Neuronal stem cell (in vitro differentiated cells): ENCODE measurements around the gene VWA8.

Source experiments
- DNase-seq: peaks from one replicate; pipeline ENCODE4 v3.0.0-alpha.2; 2013; ENCODE audit warnings: low spot score
- H2AFZ ChIP-seq: one replicate; pipeline ENCODE4 v1.6.1; 2013; ENCODE audit warnings: mild to moderate bottlenecking, low read length, inconsistent platforms
- H2AK5ac ChIP-seq: 2 replicates; pipeline ENCODE4 v1.6.1; 2013; ENCODE audit warnings: low read depth, mild to moderate bottlenecking, inconsistent platforms, low read length, moderate library complexity, mixed read lengths
- H2BK120ac ChIP-seq: 2 replicates; pipeline ENCODE4 v1.6.1; 2013; ENCODE audit warnings: low read depth, mild to moderate bottlenecking, inconsistent platforms, low read length, moderate library complexity, mixed read lengths
- H2BK12ac ChIP-seq: one replicate; pipeline ENCODE4 v1.6.1; 2013; ENCODE audit warnings: low read length, inconsistent platforms
- H2BK15ac ChIP-seq: 2 replicates; pipeline ENCODE4 v1.6.1; 2013; ENCODE audit warnings: mild to moderate bottlenecking, low read length, inconsistent platforms, mixed read lengths
- H2BK5ac ChIP-seq: one replicate; pipeline ENCODE4 v1.6.1; 2013; ENCODE audit warnings: inconsistent platforms, mild to moderate bottlenecking, low read length, moderate library complexity
- H3K14ac ChIP-seq: one replicate; pipeline ENCODE4 v1.6.1; 2013; ENCODE audit warnings: low read length, inconsistent platforms
- H3K18ac ChIP-seq: 2 replicates; pipeline ENCODE4 v1.6.1; 2013; ENCODE audit warnings: low read length, inconsistent platforms
- H3K23ac ChIP-seq: 2 replicates; pipeline ENCODE4 v1.6.1; 2013; ENCODE audit warnings: low read depth, mild to moderate bottlenecking, mixed read lengths, low read length, inconsistent platforms; ENCODE audit not compliant: poor library complexity
- H3K27ac ChIP-seq: replicated peaks from 3 replicates; pipeline ENCODE4 v1.5.1; 2013; ENCODE audit warnings: low read length, inconsistent platforms
- H3K27me3 ChIP-seq, 3 experiments: 2 replicates each; pipeline ENCODE4 v1.6.1; 2013; ENCODE audit warnings: low read length in 3 of 3, mild to moderate bottlenecking in 2 of 3, inconsistent platforms in 1 of 3, low read depth in 1 of 3, mixed read lengths in 1 of 3, moderate library complexity in 1 of 3; ENCODE audit not compliant: control insufficient read depth in 3 of 3, insufficient read depth in 3 of 3
- H3K36me3 ChIP-seq, 2 donors: replicated peaks in 1 of 2; 2 replicates each; pipeline ENCODE4 v1.6.1; 2013; ENCODE audit warnings: low read length in 2 of 2; ENCODE audit not compliant: control insufficient read depth in 2 of 2, insufficient read depth in 2 of 2
- H3K4ac ChIP-seq: 2 replicates; pipeline ENCODE4 v1.6.1; 2013; ENCODE audit warnings: inconsistent platforms, mild to moderate bottlenecking, low read length, moderate library complexity
- H3K4me1 ChIP-seq, 2 donors: 1 replicate in 1 of 2; 2 replicates in 1 of 2; pipeline ENCODE4 v1.6.1; 2013; ENCODE audit warnings: low read length in 2 of 2, low read depth in 1 of 2; ENCODE audit not compliant: control insufficient read depth in 2 of 2, insufficient read depth in 1 of 2
- H3K4me2 ChIP-seq: one replicate; pipeline ENCODE4 v1.6.1; 2013; ENCODE audit warnings: mild to moderate bottlenecking, low read length, inconsistent platforms; ENCODE audit not compliant: insufficient read depth, poor library complexity, severe bottlenecking
- H3K4me3 ChIP-seq, 2 donors: 2 replicates each; pipeline ENCODE4 v1.5.1; 2013; ENCODE audit warnings: low read length in 2 of 2, mild to moderate bottlenecking in 2 of 2, inconsistent platforms in 1 of 2, moderate library complexity in 1 of 2
- H3K79me1 ChIP-seq: one replicate; pipeline ENCODE4 v1.6.1; 2013; ENCODE audit warnings: low read depth, mild to moderate bottlenecking, inconsistent platforms, low read length, moderate library complexity
- H3K9ac ChIP-seq: one replicate; pipeline ENCODE4 v1.6.1; 2013; ENCODE audit warnings: mild to moderate bottlenecking, low read depth, low read length, inconsistent platforms; ENCODE audit not compliant: poor library complexity
- H3K9me3 ChIP-seq, 2 donors: replicated peaks in 1 of 2; 2 replicates each; pipeline versions ENCODE3 to v1.6.1; 2013; ENCODE audit warnings: low read length in 2 of 2, mild to moderate bottlenecking in 2 of 2, inconsistent platforms in 1 of 2, low read depth in 1 of 2, mixed read lengths in 1 of 2, moderate library complexity in 1 of 2; ENCODE audit not compliant: control insufficient read depth in 2 of 2, insufficient read depth in 1 of 2
- H4K8ac ChIP-seq: one replicate; pipeline ENCODE4 v1.6.1; 2013; ENCODE audit warnings: low read depth, mild to moderate bottlenecking, inconsistent platforms, low read length, moderate library complexity
- H4K91ac ChIP-seq: one replicate; pipeline ENCODE4 v1.6.1; 2013; ENCODE audit warnings: low read length, low read depth, mild to moderate bottlenecking, inconsistent platforms; ENCODE audit not compliant: poor library complexity
- WGBS, 2 donors: extraction: QIAGEN DNeasy Blood & Tissue Kit; methylation state at CpG; one replicate each; pipeline ENCODE4 v1.1.7; 2013; ENCODE audit warnings: missing lambda C conversion rate in 2 of 2, mixed read lengths in 1 of 2; ENCODE audit not compliant: insufficient read length in 2 of 2, insufficient replicate concordance in 1 of 2; ENCODE audit errors: extremely low coverage in 2 of 2; 5-methylcytosine and 5-hydroxymethylcytosine counted together

Gene VWA8

GRCh38 chr13:41615528-41615855, 345.4 kb downstream of the VWA8 start:
- Histone ChIP-seq H2BK12ac (no peak overlapping the region), H3K36me3 (peaks cover 0 to 23% of the 10 kb centered on the region in 2 donors), H4K8ac (no peak overlapping the region)

DNA sequence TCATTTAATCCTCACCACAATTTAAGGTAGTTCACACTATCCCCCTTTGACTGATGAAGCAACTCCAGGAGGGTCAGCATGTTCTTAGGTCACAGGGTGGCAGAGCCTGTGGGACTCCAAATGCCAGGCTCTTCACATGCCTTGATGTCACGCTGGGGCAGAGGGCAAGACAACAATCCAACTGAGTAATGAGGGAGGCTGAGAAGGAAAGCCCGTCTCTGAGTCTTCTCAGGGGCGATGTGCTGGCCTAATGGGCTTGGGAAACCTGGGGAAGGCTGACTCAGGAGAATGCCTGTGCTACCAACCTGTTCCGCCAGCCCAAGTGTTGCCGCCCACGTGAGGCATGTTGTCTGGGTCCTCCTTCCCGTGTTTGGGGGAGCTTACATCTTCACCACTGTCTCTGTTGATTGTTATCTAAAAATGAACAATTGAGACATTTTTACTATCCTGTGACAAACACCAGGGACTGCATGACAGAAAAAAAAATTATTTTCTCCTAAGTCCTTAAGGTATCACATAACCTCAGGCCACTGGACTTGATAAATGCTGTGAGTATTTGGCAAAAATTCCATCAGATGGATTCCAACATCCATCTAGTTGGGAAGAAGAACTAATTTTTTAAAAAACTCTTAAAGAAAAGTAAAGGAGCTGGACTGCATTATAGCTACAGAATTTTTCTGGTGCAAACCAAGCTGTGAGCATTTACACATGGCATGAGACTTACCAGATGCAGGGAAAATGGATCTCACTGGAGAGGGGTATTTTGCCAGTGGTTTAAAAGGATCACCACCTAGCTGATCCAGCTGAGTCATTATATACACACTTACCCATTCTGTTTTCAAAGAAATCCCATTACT, 346.0 kb downstream of the VWA8 start:
- H3K4me2 ChIP-seq = no peak overlapping the region
- H4K91ac ChIP-seq = no peak overlapping the region
- H3K79me1 ChIP-seq = no peaks in the 10 kb centered on the region
- H3K23ac ChIP-seq = no peak overlapping the region
- H2BK15ac ChIP-seq = no peak overlapping the region
- no peak overlapping the region for H2BK5ac ChIP-seq
- H2BK12ac ChIP-seq = no peak overlapping the region
- H2AFZ ChIP-seq = no peak overlapping the region
- H3K27me3 ChIP-seq = no peaks in the 10 kb centered on the region
- no CpG with 5 or more reads among the region's 7 CpGs for WGBS, 2 donors
- no peak overlapping the region for H3K4me3 ChIP-seq
- H3K36me3 ChIP-seq = peaks cover 0 to 28% of the 10 kb centered on the region in 2 donors
- no peak overlapping the region for H3K4ac ChIP-seq
- no peak for DNase-seq
- no peak overlapping the region for H3K9ac ChIP-seq
- H3K14ac ChIP-seq = no peak overlapping the region
- peaks cover 0 to 9% of the 10 kb centered on the region in 2 donors for H3K4me1 ChIP-seq
- no peak overlapping the region for H2AK5ac ChIP-seq
- no peak overlapping the region for H2BK120ac ChIP-seq
- H3K27ac ChIP-seq = no peak overlapping the region
- H4K8ac ChIP-seq = no peak overlapping the region
- peak overlapping the region; percentile 23 for H3K18ac ChIP-seq
- no peaks in the 10 kb centered on the region for H3K9me3 ChIP-seq

More at GRCh38 chr13:41615528-41615855, 345.4 kb downstream of the VWA8 start:
- H3K4me3 ChIP-seq = no peak overlapping the region
- no peak overlapping the region for H3K4me2 ChIP-seq
- peaks cover 0 to 9% of the 10 kb centered on the region in 2 donors for H3K4me1 ChIP-seq
- H4K91ac ChIP-seq = no peak overlapping the region
- no peak overlapping the region for H3K9ac ChIP-seq
- H3K27me3 ChIP-seq = no peaks in the 10 kb centered on the region
- H3K4ac ChIP-seq = no peak overlapping the region
- H2BK15ac ChIP-seq = no peak overlapping the region
- no peak overlapping the region for H3K18ac ChIP-seq
- H2AK5ac ChIP-seq = no peak overlapping the region
- no peak for DNase-seq
- no peak overlapping the region for H3K14ac ChIP-seq
- H3K79me1 ChIP-seq = no peaks in the 10 kb centered on the region
- H3K23ac ChIP-seq = no peak overlapping the region
- H3K27ac ChIP-seq = no peak overlapping the region
- no peak overlapping the region for H2BK120ac ChIP-seq
- no peak overlapping the region for H2BK5ac ChIP-seq
- H3K9me3 ChIP-seq = no peaks in the 10 kb centered on the region
- H2AFZ ChIP-seq = no peak overlapping the region

GRCh38 chr13:41613984-41614661, 346.8 kb downstream of the VWA8 start:
- Histone ChIP-seq H2BK5ac (no peak overlapping the region), H3K79me1 (no peaks in the 10 kb centered on the region), H3K14ac (no peak overlapping the region), H2AK5ac (no peak overlapping the region), H2BK120ac (no peak overlapping the region), H3K27ac (no peak overlapping the region), H3K18ac (no peak overlapping the region), H3K36me3 (peaks cover 0 to 29% of the 10 kb centered on the region in 2 donors), H3K23ac (no peak overlapping the region), H3K4ac (no peak overlapping the region), H4K91ac (no peak overlapping the region), H2BK12ac (no peak overlapping the region), H3K4me3 (no peak overlapping the region), H4K8ac (no peak overlapping the region), H3K9me3 (no peaks in the 10 kb centered on the region), H2BK15ac (no peak overlapping the region), H3K9ac (no peak overlapping the region), H3K4me1 (peaks cover 0 to 9% of the 10 kb centered on the region in 2 donors), H3K27me3 (no peaks in the 10 kb centered on the region), H3K4me2 (no peak overlapping the region), H2AFZ (no peak overlapping the region)
- DNase-seq = peak; percentile 2
- no CpG with 5 or more reads among the region's 12 CpGs for WGBS, 2 donors

- Histone ChIP-seq H3K23ac (no peak overlapping the region), H2BK120ac (no peak overlapping the region), H2BK15ac (no peak overlapping the region), H3K4me3 (no peak overlapping the region), H3K4ac (no peak overlapping the region), H3K79me1 (no peaks in the 10 kb centered on the region), H4K8ac (no peak overlapping the region), H2AK5ac (no peak overlapping the region), H2BK12ac (no peak overlapping the region), H3K36me3 (peaks cover 0 to 33% of the 10 kb centered on the region in 2 donors), H2AFZ (no peak overlapping the region), H3K9ac (no peak overlapping the region), H3K27ac (no peak overlapping the region), H3K9me3 (no peaks in the 10 kb centered on the region), H3K4me1 (peaks cover 0 to 9% of the 10 kb centered on the region in 2 donors), H2BK5ac (no peak overlapping the region), H4K91ac (no peak overlapping the region), H3K27me3 (no peaks in the 10 kb centered on the region), H3K4me2 (no peak overlapping the region), H3K14ac (no peak overlapping the region), H3K18ac (no peak overlapping the region)
- WGBS, 2 donors = no CpG with 5 or more reads among the region's 1 CpG
- DNase-seq = no peak
Measured at GRCh38 chr13:41613471-41613870, 347.4 kb downstream of the VWA8 start.
